T follicular helper cell (primary cell): ENCODE data around the gene SCUBE1.
"Not testable (repeated sequence)": the region's sequence is repeated elsewhere in the genome, so short reads cannot be mapped to it uniquely, and the experiment has no call there.

Source experiments
- DNase-seq: peaks from one replicate; pipeline ENCODE4 v3.0.0-alpha.2; 2020; ENCODE audit warnings: low read depth

The SCUBE1 gene

DNA sequence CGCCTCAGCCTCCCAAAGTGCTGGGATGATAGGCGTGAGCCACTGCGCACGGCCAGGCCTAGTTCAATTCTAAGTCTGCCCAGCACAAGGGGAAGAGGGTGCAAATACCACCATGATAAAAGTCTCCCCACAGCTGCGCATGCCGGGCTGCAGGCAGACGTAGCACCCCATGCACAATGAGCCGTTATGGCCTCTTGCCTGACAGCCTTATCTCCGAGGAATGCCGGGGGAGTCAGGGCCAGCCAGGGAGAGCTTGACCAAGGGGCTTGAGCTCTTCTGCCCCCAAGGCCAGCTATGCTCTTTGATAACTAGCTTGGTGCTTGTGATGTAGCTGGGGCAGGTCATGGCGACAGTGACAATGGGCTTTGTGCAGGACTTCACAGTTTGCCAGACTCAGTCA is 13.7 kb upstream of the SCUBE1 start:
- no peak for DNase-seq

DNA sequence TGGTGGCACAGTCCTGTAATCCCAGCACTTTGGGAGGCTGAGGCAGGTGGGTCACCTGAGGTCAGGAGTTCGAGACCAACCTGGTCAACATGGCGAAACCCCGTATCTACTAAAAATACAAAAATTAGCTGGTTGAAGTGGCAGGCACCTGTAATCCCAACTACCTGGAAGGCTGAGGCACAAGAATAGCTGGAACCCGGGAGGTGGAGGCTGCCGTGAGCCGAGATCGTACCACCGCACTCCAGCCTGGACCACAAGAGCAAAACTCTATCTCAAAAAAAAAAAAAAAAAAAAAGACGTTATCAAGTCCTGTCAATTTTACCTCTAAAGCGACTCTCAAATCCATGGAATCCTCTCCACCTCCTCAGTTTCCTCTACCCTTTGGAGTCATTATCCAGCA is 12.5 kb upstream of the SCUBE1 start:
- not testable (repeated sequence) for DNase-seq

DNA sequence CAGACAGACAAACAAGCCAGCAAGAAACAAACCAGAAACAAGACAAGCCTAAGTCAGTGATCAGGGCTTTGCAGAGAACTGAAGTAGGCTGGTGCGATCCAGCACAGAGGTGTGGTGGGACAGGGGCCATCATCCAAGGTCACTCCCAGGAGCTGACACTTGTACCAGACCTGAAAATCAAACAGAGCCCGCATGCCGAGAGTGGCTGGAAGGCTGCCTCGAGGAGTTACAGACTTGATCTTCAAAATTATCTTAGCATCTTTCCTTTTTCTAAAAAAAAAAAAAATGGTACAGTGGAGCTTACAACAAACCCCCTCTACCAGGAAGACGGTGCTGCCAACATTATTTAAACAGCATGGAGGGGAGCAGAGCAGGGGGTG is 8.8 kb upstream of the SCUBE1 start:
- DNase-seq = no peak

DNA sequence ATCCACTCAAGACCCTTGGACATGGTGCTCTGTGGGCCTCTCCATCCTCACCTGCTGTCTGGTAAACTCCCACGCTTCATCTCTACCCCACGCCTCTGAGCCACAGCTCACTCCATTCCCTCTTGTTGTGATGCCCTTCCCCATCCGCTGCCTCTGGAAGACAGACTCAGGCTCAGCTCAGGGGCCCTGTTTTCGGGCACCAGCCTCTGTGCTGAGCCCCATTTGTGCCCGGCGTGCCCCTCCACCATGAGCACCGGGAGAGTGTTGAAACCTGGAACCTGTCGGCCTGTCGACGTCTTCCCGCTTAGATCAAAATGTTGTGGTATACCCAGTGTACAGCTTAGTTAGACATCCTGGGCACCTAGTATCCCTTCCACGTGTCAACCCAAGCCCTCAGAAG is 6.5 kb upstream of the SCUBE1 start:
- DNase-seq = no peak

DNA sequence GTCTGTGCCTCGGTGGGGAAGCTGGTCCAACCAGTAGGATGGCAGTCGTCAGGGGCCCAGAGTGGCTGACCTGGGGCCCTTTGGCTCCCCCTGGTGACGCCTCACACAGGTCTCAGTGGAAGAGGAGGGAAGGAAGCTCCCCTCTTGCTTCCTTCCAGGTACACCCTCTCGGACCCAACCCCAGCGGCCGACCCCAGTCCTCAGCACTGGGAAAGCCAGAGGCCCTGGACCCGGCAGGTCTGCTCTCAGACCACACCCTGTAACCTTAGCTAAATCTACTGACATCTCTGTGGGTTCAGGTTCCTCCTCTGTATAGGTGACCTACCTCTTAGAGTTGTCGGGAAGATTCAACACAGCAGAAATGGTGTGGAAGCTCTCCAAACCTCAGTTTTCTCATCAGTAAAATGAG is 3.4 kb upstream of the SCUBE1 start:
- peak; percentile 47 for DNase-seq

DNA sequence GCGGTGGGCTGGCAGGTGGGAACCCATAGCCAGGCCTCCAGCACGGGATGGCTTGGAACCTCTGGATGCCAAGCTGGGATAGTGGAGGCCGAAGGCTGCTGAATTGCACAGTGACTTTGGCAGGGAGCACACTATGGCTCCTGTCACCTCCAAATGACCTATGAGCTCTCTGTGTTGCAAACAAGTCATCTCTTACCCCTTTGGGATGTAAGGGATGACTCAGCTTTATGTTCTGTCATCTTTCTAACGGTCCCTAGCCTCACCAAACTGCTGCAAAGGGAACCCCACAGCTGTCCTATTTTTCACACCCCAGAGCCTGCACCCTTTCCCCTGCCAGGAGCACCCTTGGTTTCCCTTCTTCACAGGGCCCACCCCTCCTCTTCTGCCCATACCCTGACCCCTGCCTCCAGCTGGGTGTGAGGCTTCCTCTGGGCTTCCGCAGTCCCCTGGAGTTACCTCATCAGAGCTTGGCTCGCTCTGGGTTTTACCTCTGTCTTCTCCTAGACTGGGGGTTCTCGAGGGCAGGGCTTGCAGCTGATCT is 2.7 kb upstream of the SCUBE1 start:
- DNase-seq = no peak

DNA sequence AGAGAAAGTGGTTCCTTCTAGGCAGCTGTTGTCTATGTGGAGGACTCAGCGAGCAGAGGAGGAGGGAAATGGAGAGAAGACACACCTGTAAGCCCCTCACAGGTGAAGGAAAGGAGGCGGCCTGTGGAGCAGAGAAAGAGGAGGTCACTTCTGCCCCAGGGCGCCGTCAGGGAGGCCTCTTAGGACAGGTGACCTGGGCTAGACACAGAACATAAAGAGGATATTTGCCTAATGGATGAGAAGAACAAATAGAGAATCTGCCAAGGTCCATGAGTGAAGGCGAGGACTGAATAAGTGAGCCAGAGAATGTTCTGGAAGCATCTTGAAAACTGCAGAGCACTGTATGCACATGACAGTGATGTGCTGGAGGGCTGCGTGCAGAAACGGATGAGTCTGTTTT is 2.2 kb upstream of the SCUBE1 start:
- no peak for DNase-seq

DNA sequence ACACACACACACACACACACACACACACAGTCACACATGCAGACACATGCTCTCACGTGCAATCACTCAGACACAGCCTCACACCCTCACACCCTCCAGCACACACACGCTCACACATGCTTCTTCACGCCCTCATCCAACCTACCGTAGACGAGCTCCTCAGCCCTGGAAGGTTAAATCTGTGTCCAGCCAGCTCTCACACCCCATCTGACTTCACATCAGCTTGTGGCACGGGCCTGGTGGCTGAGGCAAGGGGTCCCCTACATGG is 1.3 kb upstream of the SCUBE1 start:
- no peak for DNase-seq

DNA sequence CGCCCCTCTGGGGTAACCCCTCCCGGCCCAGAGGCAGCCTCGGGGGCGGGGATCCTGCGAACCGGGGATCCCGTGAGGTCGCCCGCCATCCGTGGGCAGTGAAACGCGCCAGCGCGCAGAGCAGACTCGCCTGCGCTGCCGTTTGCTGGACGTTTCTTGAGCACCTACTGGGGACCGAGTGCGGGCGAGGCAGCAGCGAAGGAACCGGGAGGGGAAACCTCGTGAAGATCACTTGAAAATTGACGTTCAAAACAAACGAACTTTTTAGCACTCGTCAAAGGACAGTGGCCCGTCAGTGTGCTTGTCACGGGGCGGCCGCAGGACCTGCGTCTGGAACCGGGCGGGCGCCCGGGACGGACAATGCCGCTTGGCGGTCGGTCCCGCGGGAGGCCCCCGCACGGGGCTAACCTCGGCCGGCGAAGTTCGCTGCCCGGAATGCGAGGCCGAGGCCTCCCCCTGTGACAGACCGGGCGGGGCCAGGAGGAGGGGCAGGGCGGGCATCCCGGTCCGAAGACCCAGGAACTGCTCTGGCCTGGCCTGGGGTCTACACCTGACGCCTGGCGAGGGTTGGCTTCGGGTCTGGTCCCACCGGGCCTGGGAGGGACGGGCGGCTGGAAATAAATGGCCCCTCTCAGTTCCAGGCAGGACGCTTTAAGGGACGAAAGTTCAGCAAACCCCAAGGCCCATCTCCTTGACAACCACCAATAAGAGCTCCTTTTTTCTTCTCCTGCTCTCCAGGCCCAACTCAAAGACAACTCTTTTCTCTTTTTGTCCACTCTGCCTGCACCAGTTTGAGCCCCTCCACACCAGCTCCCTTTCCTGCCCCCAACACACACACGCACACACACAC is 723 bp upstream of the SCUBE1 start:
- DNase-seq = no peak

DNA sequence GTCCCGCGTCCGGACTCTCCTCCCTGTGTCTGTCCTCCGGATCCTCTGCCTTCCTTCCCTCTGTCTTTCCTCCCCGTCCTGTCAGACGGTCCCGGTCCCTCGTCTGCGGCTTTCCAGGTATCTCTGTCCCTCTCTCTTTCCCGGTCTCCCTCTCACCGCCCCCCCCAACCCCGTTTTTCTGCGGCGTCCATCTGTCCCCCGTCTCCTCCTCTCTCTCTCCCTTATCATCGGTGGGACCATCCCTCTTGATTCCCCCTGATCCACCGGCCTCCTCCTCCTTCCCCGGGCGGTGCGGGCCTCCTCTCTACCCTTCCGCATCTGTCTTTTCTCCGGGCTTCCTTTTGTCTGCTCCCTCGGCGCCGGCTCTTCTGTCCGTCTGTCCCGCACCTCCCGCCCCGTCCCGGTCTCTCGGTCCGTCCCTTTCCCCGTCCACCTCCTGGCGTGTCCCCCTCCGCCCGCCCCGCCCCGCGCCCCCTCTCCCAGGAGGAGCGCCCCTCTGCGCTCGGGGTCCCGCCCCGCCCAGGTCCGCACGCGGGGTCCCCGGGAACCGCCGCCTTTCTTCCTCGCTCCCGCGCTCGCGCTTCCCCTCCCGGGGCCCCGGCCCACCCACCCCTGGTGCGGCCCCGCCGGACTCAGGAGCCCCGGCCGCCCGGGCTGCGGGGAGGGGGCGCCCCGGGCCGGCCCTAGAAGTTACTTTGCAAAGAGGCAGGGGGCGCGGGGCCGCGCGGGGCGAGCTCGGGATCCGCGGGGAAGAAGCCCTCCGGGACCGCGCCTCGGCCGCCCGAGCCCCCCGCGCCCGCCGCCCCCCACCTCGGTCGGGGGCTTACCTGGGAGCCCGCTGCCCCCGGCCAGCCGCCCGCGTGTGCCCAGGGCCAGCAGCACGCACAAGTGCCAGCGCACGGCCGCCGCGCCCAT is 568 bp downstream of the SCUBE1 start:
- DNase-seq = no peak

DNA sequence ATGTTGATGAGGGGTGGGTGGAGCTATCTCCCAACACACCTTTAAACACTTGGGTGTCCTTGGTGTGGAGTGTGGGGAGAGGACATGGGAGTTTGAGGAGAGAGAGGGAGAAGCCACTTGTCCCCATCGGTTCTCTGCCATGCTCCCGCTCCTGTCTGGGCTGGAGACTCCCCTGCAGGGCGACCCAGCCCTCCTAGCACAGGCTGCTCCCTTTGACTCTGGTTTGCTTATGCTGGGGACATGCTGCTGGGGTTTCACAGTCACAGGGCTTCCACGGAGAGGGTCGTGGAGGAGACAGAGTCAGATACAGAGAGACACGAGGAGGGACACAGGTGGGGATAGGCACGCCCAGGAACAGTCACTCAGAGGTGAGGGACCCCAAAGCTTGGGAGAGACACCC is 1.6 kb downstream of the SCUBE1 start:
- DNase-seq = no peak

DNA sequence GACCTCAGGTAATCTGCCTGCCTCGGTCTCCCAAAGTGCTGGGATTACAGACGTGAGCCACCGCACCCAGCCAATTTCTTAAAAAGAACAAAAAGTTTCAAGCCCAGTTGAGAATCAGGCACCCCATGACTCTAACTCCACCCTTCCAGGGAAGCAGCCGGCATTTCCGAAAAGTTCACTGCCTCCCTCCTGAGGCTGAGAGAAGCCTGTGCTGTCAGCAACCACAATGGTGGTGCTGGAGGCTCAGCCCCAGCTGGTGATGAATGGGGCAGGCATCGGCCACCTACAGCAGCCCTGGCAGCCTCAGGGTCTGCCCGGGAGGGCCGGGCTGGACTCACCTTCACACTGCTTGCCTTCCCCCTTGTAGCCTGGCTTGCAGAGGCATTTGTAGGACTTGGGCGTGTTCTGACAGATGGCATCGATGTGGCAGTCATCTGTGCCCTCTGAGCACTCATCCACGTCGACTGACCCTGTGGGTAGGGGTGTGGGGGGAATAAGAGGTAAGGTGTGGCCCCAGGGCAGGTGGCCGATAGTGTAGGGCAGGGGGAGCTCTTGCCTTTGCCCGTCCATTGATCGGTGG is 4.3 kb downstream of the SCUBE1 start:
- DNase-seq = no peak

DNA sequence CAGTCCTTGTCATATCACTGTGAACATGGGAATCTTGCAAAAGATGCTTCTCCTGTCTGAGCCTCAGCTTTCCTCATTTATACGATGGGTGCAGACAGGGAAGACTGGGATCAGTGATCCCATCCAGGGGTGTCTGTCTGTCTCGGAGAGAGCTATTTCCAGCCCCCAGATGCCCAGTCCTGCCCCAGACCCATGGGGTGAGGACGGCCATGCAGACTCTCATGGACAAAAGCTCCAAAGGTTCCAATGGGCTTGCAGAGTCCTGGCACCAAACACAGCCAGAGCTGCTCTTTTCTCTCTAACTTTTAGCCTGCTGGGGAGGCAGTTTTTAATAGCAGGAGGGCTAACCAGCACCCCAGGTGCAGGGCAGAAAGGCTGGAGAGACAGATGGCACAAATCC is 5.2 kb downstream of the SCUBE1 start:
- no peak for DNase-seq

DNA sequence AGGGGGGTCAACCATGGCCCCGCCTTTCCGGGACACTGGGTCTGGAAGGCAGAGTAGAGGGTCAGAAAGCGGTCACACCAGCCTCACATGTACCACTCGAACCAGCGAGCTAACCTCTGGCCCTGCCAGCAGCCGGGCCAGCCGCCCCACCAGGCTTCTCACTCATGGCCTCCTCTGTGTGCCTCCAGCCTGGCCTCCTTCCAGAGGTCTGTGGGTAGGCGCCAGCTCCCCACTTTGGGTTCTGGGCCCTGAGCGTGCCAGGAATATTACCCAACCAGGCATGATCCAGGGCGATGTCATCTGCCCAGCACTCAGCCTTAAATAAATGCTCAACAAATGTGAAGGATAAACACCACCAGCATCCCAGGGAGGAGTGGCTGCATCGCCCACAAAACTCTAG is 5.8 kb downstream of the SCUBE1 start:
- DNase-seq = no peak

DNA sequence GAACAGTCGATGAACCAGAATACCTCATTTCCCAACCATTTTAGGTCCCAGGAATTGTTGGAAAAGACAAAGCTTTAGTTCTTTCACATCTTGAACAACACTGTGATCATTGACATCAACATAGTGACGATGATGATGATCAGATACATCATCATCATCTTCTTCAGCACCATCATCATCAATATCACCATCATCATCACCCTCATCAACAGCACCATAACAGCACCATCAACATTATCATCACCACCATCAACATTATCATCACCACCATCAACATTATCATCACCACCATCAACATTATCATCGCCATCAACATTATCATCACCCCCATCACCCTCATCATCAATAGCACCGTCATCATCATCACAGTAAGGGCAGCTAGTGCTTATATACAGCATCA is 8.8 kb downstream of the SCUBE1 start:
- no peak for DNase-seq

DNA sequence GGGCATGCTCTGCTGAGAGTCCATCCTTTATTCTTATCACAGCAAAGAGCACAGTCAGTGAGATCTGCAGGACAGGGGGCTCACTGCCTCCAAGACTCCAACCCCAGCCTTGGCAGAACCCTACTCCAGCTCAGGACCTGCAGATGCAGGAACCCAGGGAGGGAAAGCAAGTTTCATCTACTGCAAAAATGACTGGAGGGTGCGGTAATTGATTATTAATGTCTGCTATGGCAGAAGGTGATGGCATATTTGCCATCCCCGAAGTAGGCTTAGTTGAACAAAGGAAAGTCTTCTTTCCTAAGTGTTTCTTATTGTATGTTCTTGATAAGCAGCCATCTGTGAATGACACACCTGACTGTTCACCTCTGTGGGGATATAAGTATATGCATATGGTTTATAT is 9.2 kb downstream of the SCUBE1 start:
- DNase-seq = no peak

DNA sequence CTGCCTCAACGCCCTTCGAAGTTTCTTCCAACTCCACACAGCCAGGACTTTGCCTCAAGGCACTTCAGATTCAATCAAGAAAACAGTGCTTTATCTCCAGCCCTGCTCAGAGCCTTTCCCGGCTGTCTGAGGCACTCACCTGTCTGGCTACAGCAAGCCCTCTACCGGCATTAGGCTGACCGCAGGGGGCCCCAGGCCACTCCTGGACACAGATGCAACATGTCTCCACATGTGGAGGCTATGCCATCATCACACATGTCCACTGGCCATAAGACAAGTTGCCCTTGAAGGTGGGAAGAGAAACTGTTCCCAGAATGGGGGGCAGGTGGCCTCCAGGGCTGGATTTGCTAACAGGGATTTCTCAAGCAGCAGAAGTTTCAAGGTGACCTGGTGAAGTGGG is 10.0 kb downstream of the SCUBE1 start:
- no peak for DNase-seq

DNA sequence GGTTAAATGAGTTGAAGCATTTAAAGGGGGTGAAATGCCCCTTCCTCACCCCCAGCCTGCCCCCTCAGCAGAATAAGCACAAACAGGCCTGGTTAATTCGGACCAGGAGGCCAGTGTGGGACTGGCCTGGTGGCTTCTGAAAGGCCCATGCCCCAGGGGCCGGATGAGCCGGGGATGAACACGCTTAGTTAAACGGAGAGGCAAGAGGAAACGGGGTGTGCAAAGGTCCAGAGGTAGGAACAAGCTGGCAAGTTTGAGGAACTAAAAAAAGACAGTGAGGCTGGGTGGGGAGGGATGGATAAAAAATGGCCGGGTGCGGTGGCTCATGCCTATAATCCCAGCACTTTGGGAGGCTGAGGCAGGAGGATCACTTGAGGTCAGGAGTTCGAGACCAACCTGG is 11.5 kb downstream of the SCUBE1 start:
- no peak for DNase-seq

DNA sequence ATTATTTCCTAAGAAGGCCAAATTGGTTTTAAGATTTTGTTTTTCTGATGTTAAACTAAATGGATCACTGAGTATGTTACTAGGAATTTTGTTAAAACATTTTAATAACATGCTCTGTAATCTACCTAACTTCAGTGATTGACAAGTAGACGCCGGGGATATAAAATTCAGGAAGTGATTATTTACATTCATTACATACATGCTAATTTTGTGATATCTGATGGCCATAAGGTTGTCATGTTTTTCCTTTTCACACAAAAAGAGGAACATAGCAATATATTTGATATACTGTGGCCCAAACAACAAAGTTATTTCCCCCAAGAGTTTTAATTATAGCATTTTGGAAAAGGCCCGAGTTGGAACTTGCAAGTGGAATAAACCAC is 12.1 kb downstream of the SCUBE1 start:
- DNase-seq = no peak

DNA sequence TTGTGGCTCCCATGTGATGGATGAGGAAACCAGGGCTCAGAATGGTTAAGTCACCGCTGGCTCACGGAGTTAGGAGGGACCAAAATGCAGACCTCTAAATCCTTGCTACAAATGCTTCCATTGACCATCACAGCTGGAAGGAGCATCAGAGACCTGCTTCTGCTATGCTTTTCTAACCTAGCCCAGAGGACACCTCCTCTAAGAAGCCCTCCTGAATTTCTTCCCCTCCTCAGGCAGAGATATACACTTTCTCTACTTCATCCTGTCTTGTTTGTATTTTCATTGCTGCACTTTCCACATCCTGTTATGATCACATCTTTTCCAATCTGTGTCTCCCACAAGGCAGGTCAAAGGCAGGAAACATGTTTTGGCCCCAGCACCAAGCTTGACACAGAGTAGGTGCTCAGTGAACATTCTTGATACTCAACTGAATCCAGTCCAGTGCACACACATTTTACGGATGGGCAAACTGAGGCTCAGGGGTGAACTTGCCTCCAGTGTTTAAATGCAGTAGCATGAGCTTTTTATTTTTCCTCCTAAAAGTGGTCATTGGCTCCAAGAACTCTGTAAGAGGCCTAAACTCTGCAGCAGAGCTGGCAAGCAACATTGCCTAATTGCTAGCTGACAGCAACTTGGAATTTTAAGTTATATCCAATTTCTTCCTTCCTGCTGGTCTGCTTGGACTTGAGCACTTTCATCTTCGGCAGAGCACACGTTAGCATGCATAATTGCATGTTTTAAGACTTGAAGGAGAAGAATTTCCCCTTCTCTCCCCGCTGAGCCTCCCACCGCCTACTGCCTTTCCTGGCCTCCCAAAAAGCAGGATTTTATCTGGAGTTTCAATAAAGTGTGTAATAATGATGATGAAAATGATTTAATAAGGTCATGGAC is 12.7 kb downstream of the SCUBE1 start:
- no peak for DNase-seq

DNA sequence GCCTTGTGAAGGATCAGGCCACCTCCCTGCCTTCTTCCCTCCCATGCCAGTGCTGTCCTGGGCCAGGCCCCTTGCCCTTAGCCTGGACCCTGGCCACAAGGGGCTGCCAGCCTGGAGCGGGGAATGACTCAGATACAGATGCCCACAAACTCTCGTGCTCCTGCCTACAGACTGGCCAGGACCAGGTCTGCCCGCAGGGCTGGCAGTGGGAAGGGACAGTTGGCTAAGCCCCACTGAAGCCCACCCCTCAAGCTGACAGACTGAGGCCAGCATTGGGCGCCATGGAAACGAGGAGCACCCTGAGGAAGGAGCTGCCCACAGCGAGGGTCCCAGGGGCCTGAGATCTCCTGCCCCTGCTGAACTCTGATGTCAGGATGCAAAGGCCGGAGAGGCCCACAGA is 14.1 kb downstream of the SCUBE1 start:
- no peak for DNase-seq

DNA sequence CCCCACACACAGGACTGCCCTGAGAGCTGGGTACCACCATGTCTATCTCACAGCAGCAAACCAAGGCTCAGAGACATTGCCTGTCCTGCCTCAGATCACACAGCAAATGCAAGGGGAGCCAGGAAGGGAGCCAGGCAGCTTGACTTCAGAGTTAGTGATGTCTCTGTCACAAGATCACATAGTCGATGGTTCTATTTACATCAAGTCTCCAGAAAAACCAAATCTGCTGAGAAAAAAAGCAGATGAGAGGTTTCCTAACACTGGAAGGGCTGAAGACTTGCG is 16.1 kb downstream of the SCUBE1 start:
- DNase-seq = no peak
